Esophagus muscularis mucosa (tissue), 2 donors: Measurements from ENCODE around the gene PTGFR.

Experiments
- EP300 ChIP-seq: sonication (generic); formaldehyde crosslinking; IDR thresholded peaks from one replicate; pipeline ENCODE4 v1.6.1; 2017; ENCODE audit warnings: antibody characterized with exemption
- POLR2A ChIP-seq: fragments of 450-650 bp; IDR thresholded peaks from one replicate; pipeline ENCODE4 v1.6.1; 2017; ENCODE audit warnings: antibody characterized with exemption, moderate library complexity, mild to moderate bottlenecking, low read depth

GRCh38 chr1:78554840-78555239 is 64.1 kb downstream of the PTGFR start:
- TF ChIP-seq POLR2A = no peak
- TF ChIP-seq EP300 = no peak
